Chondrocyte (in vitro differentiated cells): ENCODE measurements around the gene ABCG4. TPM values are rescaled to one million over a fixed set of nuclear protein-coding genes. Genes with fewer than 3 reads are reported as not detected.

Experiments
- DNase-seq: peaks from one replicate; pipeline ENCODE4 v3.0.0; 2021; ENCODE audit warnings: mixed read lengths, low spot score
- H3K27ac Mint-ChIP-seq: one replicate; pipeline ENCODE4 v1.8.0; 2021; ENCODE audit warnings: mild to moderate bottlenecking, moderate library complexity, mixed read lengths; ENCODE audit not compliant: unreplicated experiment
- H3K27me3 Mint-ChIP-seq: 2 replicates; pipeline ENCODE4 v1.8.0; 2021; ENCODE audit warnings: low read depth, mixed read lengths
- H3K36me3 Mint-ChIP-seq: 2 replicates; pipeline ENCODE4 v1.8.0; 2021; ENCODE audit warnings: low read depth, mixed read lengths
- H3K4me1 Mint-ChIP-seq: 2 replicates; pipeline ENCODE4 v1.8.0; 2021; ENCODE audit warnings: low read depth, mild to moderate bottlenecking, mixed read lengths
- H3K4me3 Mint-ChIP-seq: one replicate; pipeline ENCODE4 v1.8.0; 2021; ENCODE audit warnings: mild to moderate bottlenecking, moderate library complexity, mixed read lengths; ENCODE audit not compliant: unreplicated experiment
- H3K9me3 Mint-ChIP-seq: 2 replicates; pipeline ENCODE4 v1.8.0; 2021; ENCODE audit warnings: low read depth, mixed read lengths
- CTCF ChIP-seq: fragments of 200-600 bp; sonication (generic); IDR thresholded peaks from 2 replicates; pipeline ENCODE4 v1.5.0; 2021; ENCODE audit warnings: antibody characterized with exemption, mild to moderate bottlenecking, moderate library complexity
- total RNA-seq: library from RNA; stranded (reverse); gene quantifications from 3 replicates; pipeline ENCODE4 v1.2.1, GENCODE V29; 2021

The ABCG4 gene
- total RNA-seq, 1 donor from 2014 or later, result 2.0 TPM

- DNase-seq, result peak; percentile 60
- Mint-ChIP-seq H3K27ac (no peak overlapping the region), H3K27me3 (no peaks in the 10 kb centered on the region), H3K36me3 (no peaks in the 10 kb centered on the region), H3K9me3 (no peaks in the 10 kb centered on the region), H3K4me1 (peaks cover 32% of the 10 kb centered on the region), H3K4me3 (no peak overlapping the region)
- no peak for TF ChIP-seq CTCF
These were observed 56.2 kb downstream of the ABCG4 start for GRCh38 chr11:119205080-119205479.

- Mint-ChIP-seq H3K9me3 (no peaks in the 10 kb centered on the region), H3K36me3 (no peaks in the 10 kb centered on the region), H3K27me3 (no peaks in the 10 kb centered on the region), H3K27ac (peak within 1 kb of the TSS; percentile 93), H3K4me1 (peaks cover 32% of the 10 kb centered on the region), H3K4me3 (peak within 1 kb of the TSS; percentile 96)
- DNase-seq, result peak; percentile 92
- peak; percentile 97 for TF ChIP-seq CTCF
These were observed 57.0 kb downstream of the ABCG4 start, which contains the start of gene CBL for GRCh38 chr11:119205574-119206510. Gene CBL (plus strand): TSS chr11:119206339. CDS start chr11:119206418, 79 bp downstream.

GRCh38 chr11:119206511-119207414 lies 57.9 kb downstream of the ABCG4 start:
- TF ChIP-seq CTCF, result no peak
- H3K4me3 Mint-ChIP-seq, result peak overlapping the region; percentile 96
- peak; percentile 91 for DNase-seq
- peak overlapping the region; percentile 93 for H3K27ac Mint-ChIP-seq
- H3K36me3 Mint-ChIP-seq, result no peaks in the 10 kb centered on the region
- H3K27me3 Mint-ChIP-seq, result no peaks in the 10 kb centered on the region
- no peaks in the 10 kb centered on the region for H3K9me3 Mint-ChIP-seq
- H3K4me1 Mint-ChIP-seq, result peaks cover 32% of the 10 kb centered on the region

GRCh38 chr11:119207415-119207960 lies 58.6 kb downstream of the ABCG4 start:
- Mint-ChIP-seq H3K9me3 (no peaks in the 10 kb centered on the region), H3K27me3 (no peaks in the 10 kb centered on the region), H3K36me3 (no peaks in the 10 kb centered on the region), H3K27ac (peak overlapping the region; percentile 93), H3K4me3 (peak overlapping the region; percentile 96), H3K4me1 (peaks cover 32% of the 10 kb centered on the region)
- DNase-seq, result no peak
- no peak for TF ChIP-seq CTCF

GRCh38 chr11:119209186-119209585 lies 60.3 kb downstream of the ABCG4 start:
- Mint-ChIP-seq H3K9me3 (no peaks in the 10 kb centered on the region), H3K27ac (peak overlapping the region; percentile 51), H3K27me3 (no peaks in the 10 kb centered on the region), H3K4me3 (no peak overlapping the region), H3K36me3 (no peaks in the 10 kb centered on the region), H3K4me1 (peaks cover 35% of the 10 kb centered on the region)
- TF ChIP-seq CTCF, result no peak
- peak; percentile 19 for DNase-seq
